NOMO-1 (cell line): Measurements from ENCODE around the gene TOR4A.
"Not testable (repeated sequence)": the region's sequence is repeated elsewhere in the genome, so short reads cannot be mapped to it uniquely, and the experiment has no call there.

Source experiments
- DNase-seq, 2 experiments: peaks; one replicate each; lab custom pipeline; 2025; ENCODE audit not compliant: unreplicated experiment in 2 of 2; lab: John Stamatoyannopoulos, UW

TOR4A gene

DNA sequence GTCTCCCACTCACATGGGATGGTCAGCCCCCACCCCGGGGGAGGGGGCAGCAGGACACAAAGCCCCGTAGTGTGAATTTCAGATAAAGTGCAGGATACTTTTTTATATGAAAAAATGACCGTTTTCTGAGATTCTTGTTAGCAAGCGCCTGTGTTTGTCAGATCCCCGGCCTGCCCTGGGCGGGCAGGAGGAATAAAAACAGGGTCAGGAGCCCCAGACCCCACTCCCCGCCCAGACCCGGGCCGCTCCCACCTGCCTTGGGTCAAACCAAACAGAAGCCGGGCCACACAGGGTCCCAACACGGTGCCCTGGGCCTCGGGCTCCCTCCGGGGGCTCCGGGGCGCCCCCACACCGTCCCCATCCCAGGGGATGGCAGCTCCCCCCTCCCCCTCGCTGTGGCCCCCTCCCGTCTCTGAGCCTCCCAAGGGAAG, 38.1 kb downstream of the TOR4A start:
- no peak for DNase-seq

DNA sequence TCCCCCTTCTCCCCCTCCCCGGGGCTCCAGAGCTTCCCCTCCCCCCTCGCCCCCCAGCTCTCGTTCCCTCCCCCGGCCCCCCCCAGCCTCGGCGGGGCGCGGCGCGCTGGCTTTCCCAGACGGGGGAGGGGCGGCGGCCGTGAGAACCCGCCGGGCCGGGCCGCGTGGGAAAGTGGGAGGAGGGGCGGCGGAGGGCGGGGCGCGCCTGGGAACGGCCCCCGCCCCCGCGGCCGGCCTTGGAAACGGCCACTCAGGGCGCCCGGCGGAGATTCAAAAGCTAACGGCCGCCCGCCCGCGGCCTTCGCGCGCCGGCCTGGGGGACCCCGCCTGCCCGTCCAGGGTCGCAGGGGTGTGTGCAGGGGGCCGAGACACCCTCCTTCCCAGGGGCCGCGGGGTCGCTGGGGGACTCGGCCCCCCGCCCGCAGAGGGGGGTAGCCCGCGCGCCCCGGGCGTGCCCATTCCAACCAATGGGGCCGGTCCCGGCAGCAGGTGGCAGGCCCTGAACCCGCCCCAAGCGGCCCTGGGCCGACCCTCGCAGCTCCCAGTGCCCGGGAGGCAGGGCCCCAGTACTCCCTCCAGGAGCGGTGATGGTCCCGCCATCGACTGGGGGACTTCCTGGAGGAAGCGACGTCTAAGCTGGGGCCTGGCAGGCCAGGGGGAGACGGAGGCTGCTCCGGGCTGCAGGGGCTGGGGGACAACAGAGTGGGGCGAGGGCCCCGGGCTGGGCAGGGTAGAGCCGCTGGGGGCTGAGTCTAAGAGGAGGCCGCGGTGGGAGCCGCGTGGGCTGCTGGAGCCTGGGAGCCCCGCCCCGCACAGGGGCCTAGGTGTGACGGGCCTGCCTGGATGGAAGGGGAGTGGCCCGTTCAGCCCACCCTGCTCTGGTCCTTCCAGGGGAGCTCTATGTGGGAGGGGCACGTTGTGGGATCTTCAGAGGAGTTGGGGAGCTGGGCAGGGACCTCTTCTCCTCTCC, 38.8 kb downstream of the TOR4A start:
- DNase-seq, result no peak

DNA sequence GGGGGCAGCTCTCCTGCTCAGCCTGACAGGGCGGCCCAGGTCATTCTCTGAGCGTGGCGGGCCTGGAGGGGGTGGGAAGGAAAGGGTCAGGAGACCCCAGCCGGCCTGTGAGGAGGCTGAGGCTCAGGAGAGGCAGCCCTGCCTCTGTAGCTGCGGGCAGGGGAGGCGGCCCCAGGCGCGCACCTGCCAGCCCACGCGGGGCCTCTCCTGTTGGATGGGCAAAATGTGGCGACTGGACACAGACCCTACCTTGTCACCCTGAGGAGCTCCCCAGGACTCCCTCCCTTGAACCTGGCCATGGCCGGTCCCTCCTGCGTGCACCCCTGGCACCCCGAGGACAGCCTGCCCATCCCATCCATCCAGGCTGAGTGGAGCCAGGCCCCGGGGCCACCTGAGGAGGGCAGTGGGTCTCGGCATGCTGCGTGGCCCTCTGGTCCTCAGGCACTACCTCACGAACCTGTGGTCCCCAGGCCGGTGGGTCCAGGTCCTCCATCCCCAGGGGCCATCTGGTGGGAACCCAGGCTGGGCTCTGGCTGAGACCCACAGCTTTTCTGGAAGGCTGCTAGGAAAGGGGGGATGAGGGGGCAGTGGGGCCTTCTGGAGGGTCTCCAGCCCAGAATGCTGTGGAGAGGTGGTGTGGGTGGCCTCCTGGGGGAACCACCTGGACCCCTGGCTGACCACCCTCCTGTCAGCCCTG, 39.6 kb downstream of the TOR4A start:
- DNase-seq, result no peak

DNA sequence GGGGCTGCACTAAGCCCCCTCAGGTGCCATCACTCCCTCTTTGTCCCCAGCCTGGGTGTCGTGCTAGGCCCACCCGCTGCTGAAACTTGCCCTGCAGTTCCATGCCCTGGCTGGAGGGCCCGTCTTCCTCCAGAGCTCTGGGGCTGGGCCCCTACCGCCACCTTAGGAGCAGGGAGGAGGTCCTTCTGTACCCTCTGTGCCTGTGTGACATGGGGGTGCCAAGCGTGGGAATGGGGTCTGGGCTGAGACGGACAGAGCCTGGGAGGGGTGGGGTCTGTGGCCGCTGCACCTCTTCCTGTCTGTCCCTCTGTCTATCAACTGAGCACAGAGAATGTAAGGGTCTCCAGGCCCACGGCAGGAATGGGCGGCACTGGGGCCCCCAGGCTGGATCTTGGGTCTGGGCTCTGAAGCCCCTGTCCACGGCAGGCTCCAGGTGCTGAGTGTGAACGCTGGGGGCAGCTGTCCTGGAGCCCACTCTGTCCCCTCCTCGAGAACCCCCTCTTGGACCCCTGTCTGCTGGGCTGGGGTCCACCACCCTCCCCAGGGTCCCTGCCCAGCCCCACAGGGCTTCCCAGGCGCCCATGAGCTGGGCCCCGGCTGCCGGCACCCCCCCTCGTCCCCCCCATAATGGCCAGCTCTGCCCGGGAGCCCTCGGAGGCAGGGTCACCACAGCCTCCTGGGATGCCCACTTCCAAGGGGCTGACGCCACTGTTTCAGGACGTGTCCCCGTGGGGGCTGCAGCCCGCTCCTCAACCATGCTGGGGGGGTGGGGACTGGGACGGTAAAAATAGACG, 40.4 kb downstream of the TOR4A start:
- no peak for DNase-seq

DNA sequence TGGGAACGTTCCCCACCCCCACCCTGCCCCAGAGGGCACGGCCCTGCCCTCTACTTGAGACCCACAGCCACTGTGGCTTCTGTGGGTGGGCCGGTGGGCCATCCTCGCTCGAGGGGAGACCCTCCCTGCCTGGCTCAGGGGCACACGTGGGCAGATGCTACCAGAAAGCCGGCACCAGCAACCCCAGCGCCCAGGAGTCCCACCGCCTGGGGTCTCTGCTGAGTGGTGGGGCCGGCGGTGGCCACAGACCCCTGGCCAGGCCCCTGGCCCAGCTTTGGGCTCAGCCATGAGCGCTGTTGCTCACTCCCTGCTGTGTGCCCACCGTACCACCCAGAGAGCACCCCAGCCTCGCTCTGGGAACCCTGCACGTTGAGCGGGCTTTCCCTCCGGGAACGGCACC, 41.1 kb downstream of the TOR4A start:
- no peak for DNase-seq

DNA sequence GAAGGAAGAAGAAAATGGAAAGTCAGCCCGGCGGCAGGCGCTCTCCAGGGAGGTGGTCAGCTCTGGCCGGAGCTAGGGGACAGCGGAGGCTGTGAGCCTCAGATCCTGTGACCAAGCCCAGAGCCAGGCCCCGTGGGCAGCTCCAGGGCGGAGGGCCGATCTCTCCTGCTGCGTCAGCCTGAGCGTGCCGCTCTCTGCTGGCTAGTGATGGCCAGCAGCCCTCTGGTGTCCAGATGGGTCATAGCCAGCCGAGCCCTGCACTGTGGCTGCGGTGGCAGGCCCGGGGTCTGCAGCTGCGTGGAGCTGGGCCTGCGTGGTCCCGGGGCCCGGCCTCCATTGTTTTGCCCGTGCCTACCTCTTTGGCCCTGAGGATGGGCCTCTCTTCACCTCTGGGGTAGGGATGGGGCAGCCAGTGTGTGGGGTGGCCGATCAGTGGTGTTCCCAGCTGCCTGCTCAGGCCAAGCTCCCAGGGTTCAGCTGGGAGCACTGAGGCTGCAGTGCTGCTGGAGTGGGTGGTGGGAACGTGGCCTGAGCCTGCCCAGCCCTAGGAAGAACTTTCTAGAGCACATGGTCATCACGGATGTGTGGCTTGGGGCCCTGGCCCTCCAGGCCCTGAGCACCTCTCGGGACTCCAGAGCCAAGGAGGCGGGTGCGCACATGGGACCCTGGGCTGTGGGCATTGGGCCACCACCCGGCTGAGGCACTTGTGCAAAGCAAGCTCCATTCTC, 41.6 kb downstream of the TOR4A start:
- no peak for DNase-seq

DNA sequence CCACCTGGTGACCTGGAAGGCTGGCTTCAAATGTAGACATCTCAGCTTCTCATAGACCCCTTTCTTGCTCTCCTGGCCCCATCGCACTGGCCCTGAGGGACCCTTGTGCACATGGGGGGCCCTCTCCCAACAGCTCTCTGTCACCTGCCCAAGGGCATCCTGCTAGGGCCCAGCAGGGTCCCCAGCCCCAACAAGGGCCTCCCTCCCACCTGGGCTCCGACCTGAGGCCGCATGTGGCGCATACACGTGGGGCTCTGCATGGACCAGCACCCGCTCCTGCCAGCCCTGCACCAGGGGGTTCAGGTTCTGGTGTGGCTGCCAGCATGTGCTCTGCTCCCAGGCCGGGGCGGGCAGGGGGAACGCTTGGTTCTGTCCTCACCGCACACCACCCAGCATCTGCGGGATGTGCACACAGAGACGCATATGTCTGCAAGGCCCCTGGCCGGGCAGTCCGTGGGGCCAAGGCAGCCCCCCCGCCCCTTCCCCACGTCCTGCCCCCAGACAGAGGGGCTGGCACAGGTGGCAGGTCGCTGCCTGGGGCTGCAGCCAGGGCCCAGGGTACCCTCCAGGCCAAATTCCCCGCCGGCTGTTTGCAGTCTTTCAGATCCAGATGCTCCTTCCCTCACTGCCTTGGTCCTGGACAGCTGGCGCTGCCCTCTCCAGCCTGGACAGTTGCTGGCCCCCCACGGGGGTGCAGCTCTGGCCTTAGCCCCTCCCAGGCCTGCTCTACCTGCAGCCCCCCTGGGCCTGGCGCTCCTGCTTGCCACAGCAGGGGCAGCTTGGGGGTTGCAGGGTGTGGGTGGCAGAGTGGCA, 42.4 kb downstream of the TOR4A start:
- no peak for DNase-seq

DNA sequence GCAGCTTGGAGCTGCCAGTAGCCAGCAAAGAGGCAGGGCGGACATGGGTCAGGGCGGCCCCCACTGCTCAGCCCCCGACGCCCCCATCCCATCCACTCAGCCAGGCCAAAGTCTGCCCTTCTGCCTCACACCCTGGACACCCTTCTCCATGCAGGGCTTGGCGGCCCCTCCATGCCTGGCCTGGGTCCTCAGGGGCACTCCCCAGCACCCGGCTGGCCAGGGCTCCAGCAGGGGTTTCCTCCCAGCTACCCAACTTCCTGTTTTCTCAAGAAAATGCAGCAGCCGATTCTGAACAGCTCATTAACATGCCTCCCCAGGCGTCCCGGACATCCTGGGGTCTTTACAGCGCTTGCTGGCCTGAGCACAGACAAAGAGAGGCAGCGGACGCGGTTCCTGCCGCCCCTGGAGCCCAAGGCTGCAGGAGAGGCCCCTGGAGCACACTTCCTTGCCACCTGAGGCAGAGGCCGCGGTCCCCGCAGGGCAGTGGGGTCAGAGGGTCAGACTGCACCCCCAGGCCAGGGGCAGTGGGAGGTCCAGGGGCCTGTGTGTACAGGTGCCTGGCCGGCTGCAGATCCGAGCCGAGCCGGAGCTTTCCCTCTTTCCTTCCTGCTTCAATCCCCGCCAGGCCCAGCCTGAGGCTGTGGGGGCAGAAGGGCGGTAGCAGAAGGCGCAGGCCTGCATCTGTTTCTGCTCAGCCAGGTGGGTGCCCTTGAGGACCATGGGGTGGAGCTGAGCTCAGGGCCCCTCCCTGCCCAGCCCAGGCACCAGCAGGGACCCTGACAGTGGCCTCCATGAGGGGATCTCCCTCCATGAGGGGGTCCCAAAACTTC, 43.2 kb downstream of the TOR4A start:
- peak; percentile 33 to 71 for DNase-seq

DNA sequence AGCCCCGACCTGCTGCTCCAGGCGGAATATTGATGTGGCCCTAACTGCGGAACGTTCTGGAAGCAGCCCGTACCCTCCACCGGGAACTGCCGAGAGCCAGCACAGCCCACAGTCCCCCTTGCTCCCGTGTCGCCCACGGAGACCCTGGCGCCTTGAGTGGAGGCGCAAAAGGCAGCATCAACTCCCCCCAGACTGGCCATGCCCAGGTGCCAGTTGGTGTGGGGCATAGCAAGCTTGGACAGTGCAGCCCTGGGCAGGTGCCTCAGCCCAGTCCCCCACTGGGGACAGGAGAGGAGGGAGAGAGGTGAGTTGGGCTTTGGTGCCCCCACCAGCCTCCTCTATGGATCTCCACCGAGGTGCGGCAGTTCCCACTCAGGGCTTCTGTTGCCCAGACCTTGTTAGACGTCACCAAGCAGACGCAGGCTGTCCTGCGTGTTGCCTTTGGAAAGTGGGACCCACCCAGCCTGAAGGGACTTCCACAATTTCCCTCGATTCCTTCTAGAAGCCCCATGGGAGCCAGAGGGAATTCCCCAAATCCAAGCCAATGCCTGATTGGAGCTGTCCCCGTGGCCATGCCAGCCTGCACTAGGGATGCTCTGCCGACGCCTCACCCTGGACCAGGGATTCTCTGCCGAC, 44.3 kb downstream of the TOR4A start:
- no peak for DNase-seq

DNA sequence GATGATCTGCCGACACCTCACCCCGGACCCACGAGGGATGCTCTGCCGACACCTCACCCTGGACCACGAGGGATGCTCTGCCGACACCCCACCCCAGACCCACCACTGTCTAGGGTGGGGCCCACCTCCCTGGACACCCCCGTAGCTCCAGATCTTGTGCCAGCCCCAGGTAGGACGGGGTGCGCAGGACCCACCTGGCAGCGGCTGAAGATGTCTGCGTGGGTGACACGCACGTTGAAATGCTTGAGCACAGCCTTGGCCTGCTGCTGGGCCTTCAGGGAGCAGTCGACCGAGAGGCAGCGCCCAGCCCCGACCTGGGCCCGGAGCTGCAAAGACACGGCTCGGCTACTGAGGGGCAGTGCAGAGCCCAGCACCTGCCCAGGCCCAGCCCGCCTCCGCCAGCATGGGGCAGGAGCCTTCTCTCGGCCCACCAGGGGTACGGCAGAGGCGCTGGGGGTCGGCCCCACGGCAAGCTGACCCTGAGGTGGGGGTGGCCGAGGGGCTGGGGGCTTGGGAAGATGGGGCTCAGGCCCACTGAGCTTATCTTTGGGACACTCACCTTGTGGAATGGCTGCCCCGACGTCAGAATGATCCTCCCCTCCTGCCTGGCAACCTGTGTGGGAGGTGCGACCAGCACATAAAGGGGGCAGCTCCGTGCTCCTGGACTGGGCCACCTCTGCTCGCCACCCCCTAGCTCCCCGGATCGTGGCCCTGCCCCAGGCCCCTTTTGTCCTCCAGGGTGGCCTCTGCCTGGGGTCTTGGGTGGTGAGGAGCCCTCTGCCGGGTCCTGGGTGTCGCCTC, 46.2 kb downstream of the TOR4A start:
- DNase-seq, result no peak

DNA sequence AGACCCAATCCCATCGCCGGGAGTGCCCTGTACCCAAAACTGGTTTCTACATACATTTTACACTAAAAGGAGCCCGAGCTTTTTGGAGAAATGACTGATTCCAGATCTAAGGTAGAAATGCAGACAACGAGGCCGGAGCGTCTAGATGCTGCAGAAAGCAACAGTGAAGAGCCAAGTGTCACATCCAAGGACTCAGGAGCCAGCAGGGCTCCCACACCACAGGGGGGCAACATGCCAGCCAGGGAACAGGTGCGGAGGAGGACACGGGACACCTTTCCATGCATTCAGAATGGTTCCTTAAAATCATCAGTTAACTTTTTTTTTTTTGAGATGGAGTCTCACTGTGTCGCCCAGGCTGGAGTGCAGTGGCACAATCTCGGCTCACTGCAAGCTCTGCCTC, 47.6 kb downstream of the TOR4A start:
- no peak for DNase-seq

DNA sequence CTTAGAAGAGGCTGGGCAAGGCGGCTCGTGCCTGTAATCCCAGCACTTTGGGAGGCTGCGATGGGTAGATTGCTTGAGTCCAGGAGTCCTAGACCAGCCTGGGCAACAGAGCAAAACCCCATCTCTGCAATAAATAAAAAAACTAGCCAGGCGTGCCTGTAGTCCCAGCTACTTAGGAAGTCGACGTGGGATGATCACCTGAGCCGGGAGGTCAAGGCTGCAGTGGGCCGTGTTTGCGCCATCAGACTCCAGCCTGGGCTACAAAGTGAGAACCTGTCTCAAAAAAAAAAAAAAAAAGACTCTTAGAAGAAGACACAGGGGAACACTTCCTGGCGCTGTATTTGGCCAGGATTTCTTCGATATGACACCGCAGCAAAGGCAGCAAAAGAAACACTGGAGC, 48.3 kb downstream of the TOR4A start:
- no peak for DNase-seq

DNA sequence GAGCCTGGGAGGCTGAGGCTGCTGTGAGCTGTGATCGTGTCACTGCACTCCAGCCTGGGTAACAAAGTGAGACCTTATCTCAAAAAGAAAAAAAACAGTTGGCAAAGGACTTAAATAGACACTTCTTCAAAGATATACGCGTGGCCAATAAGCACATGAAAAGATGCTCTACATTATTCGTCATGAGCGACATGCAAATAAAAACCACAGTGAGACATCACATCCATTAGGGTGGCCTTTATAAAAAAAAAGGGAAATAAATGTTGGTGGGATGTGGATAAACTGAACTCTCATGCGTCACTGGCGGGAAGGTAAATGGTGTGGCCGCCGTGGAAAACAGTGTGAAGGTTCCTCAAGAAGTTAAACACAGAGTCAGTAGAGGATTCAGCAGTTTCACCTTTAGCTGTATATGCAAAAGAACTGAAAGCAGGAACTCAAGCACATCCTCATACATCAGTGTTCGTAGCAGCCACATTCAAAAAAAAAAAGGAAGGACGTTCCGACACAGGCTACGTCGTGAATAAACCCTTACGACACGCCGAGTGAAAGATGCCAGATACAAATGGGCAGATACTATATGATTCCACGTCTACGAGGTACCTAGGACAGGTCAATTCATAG, 49.0 kb downstream of the TOR4A start:
- DNase-seq, result no peak

DNA sequence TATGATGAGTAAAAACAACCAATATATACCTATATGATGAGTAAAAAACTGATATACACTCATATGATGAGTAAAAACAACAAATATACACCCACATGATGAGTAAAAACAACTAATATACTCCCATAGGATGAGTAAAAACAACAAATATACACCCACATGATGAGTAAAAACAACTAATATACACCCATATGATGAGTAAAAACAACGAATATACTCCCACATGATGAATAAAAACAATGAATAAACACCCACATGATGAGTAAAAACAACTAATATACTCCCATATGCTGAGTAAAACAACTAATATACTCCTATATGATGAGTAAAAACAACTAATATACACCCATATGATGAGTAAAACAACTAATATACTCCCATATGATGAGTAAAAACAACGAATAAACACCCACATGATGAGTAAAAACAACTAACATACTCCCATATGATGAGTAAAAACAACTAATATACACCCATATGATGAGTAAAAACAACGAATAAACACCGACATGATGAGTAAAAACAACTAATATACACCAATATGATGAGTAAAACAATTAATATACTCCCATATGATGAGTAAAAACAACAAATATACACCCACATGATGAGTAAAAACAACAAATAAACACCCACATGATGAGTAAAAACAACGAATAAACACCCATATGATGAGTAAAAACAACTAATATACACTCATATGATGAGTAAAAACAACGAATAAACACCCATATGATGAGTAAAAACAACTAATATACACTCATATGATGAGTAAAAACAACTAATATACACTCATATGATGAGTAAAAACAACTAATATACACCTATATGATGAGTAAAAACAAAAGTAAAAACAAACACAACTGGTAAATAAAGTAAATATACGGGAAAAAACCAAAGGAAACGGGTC, 50.4 kb downstream of the TOR4A start:
- DNase-seq, result not testable (repeated sequence)

DNA sequence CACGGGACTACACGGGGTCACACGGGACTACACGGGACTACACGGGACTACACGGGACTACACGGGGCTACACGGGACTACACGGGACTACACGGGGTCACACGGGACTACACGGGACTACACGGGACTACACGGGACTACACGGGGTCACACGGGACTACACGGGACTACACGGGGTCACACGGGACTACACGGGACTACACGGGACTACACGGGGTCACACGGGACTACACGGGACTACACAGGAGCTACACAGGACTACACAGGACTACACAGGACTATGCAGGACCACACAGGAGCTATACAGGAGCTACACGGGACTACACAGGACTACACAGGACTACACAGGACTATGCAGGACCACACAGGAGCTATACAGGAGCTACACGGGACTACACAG, 52.1 kb downstream of the TOR4A start:
- DNase-seq, result not testable (repeated sequence)

DNA sequence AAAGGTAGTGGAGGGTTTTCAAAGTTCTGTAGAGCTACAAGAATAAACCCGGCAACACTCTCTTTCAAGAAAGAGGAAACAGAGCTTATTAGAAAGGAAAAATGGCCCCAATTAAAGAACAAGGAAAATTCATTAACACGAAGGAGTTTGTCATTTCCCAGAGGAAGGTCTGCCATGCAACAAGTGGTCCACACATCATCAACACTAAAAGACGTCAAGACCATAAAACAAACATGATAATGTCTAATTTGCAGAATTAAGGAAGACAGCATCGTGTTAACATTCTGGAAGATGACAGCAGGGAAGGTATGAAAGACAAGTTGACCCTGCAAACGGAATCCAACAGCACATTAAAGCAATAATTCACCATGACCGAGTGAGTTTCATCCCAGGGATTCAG, 53.2 kb downstream of the TOR4A start:
- no peak for DNase-seq
